Naive thymus-derived CD8-positive, alpha-beta T cell (primary cell): ENCODE measurements around the gene NFKBIE. TPM values are rescaled to one million over a fixed set of nuclear protein-coding genes. Genes with fewer than 3 reads are reported as not detected.

Source experiments
- ATAC-seq, 2 donors: fragments of 150-1000 bp; cut with Tn5 transposase in 1 of 2; sonication (Bioruptor Pico), chemical (Tn5 transposase) in 1 of 2; 1 replicate in 1 of 2; 2 replicates in 1 of 2; pipeline ENCODE4 v1.10.0; 2021; ENCODE audit warnings: mild to moderate bottlenecking in 2 of 2, moderate library complexity in 2 of 2
- POLR2A ChIA-PET: fragments of 350-600 bp; sonication (Branson Sonifier 250); formaldehyde crosslinking; loops from one replicate; lab custom pipeline; 2021; ENCODE audit warnings: antibody characterized with exemption; lab: Charles Lee
- DNase-seq, 10 donors: peaks; one replicate each; pipeline versions ENCODE4 v3.0.0 to v3.0.0-alpha.2; 2020 to 2022
- H3K27ac Mint-ChIP-seq, 10 donors: one replicate each; pipeline ENCODE4 v1.8.0; 2020 to 2022; ENCODE audit warnings: mild to moderate bottlenecking in 10 of 10, mixed read lengths in 10 of 10, moderate library complexity in 4 of 10, inconsistent platforms in 1 of 10
- H3K27me3 Mint-ChIP-seq, 5 donors: one replicate each; pipeline ENCODE4 v1.8.0; 2021 to 2022; ENCODE audit warnings: mixed read lengths in 5 of 5
- H3K36me3 Mint-ChIP-seq, 3 donors: one replicate each; pipeline ENCODE4 v1.8.0; 2020 to 2022; ENCODE audit warnings: mixed read lengths in 3 of 3, mild to moderate bottlenecking in 2 of 3, inconsistent platforms in 1 of 3
- H3K4me1 Mint-ChIP-seq, 4 donors: one replicate each; pipeline ENCODE4 v1.8.0; 2021 to 2022; ENCODE audit warnings: mixed read lengths in 4 of 4
- H3K4me3 Mint-ChIP-seq, 10 donors: one replicate each; pipeline ENCODE4 v1.8.0; 2020 to 2022; ENCODE audit warnings: mild to moderate bottlenecking in 10 of 10, mixed read lengths in 10 of 10, moderate library complexity in 6 of 10, inconsistent platforms in 1 of 10
- H3K9me3 Mint-ChIP-seq, 9 donors: one replicate each; pipeline ENCODE4 v1.8.0; 2020 to 2022; ENCODE audit warnings: mixed read lengths in 9 of 9, mild to moderate bottlenecking in 3 of 9, inconsistent platforms in 1 of 9, moderate library complexity in 1 of 9
- polyA plus RNA-seq, 3 donors: library from polyadenylated mRNA; unstranded; fragments of 300-500 nt; fragmentation: Illumina TruSeq; gene quantifications; one replicate each; pipeline ENCODE4 v1.2.3, GENCODE V29; 2021
- total RNA-seq, 8 experiments: library from RNA in 2 of 8; stranded (reverse) in 2 of 8; gene quantifications; one replicate each; pipeline ENCODE4 v1.2.3 and lab custom pipeline; 2021 to 2026

The NFKBIE gene
- total and polyA plus RNA-seq, 5 experiments from 2014 or later: 2.7 to 14.4 (median 4.1) TPM

DNA sequence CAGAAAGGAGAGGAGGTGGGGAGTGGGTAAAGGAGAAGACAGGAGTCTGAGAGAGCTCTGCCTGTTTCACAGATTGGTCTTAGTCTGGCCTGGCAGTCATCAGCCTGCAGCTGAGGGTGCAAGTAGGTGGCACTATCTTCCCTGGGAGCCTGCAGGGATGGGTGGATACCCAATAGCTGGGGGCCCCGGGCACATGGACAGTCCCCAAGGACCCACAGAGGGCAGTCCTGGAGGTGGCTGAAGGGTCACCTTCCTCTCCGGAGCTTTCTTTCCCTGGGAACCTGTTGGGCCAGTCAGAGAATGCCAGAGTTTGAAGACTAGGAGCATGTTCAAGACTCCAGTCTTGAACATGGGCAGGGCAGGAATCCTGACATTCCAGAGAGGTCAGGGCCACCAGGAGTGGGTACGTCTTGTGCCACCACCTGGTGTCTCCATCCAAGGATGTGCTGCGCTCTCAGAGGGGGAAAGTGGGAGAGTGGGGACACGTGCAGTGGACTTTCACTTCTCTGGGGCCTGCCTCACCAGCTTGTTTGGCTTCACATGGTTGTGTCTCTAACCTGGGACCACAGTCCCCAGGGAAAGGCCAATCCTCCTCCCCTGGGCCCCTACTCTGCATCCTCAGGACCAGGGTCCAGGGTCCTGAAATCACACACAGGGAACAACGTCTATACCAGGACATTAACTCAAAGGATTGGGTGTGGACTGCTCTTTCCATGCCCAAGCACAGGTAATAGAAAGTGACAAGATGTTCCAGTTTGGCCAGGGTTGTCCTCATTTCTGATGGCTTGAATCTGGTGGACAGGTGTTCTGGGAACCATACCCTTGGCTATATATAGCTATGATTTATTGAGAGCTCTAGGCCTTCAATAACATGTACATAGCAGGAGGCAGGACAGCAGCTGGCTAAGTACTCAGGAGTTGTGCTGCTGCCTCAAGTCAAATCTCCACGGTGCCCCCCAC is 29.8 kb upstream of the NFKBIE start:
- Mint-ChIP-seq H3K4me3 (no peak overlapping the region), H3K36me3 (peaks cover 0 to 10% (median 2%) of the 10 kb centered on the region in 3 donors), H3K27ac (no peak overlapping the region), H3K4me1 (peaks cover 5 to 26% (median 13%) of the 10 kb centered on the region in 4 donors), H3K9me3 (no peaks in the 10 kb centered on the region), H3K27me3 (peaks cover 31 to 68% (median 53%) of the 10 kb centered on the region in 5 donors)
- DNase-seq: peak in 1 of 10 donors; percentile 52
- POLR2A ChIA-PET: no interaction called here
- ATAC-seq: no peak

GRCh38 chr6:44292661-44293365 is 27.5 kb upstream of the NFKBIE start:
- no peak for DNase-seq
- Mint-ChIP-seq H3K4me1 (peaks cover 4 to 15% (median 8%) of the 10 kb centered on the region in 4 donors), H3K36me3 (peaks cover 0 to 5% (median 0%) of the 10 kb centered on the region in 3 donors), H3K4me3 (no peak overlapping the region), H3K27ac (no peak overlapping the region), H3K27me3 (peaks cover 38 to 82% (median 63%) of the 10 kb centered on the region in 5 donors), H3K9me3 (no peaks in the 10 kb centered on the region)
- ATAC-seq: no peak
- POLR2A ChIA-PET: interaction anchor here (0.7 kb wide), 1 partner anchor 17 kb away, joined by 8 read pairs; no protein-coding TSS in a partner anchor

DNA sequence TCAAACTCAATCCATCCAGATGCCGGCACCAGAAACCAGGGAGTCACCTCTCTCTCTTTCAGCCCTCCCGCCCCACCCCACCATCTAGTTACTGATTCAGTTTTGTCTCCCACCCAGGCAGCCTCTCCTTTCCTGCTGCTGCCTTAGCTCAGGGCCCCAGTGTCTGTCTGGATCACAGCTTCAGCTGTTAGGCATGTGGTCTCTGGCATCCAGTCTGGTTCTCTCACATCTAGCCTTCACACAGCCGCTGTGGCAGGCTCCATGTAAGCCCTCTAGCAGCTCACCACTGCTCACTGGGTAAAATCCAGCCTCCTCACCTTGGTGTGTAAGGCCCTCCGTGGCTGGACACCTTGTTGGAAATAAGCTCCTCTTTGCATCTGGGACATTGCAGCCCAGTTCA is 26.5 kb upstream of the NFKBIE start:
- Mint-ChIP-seq H3K4me3 (no peak overlapping the region), H3K9me3 (no peaks in the 10 kb centered on the region), H3K27ac (no peak overlapping the region), H3K4me1 (peaks cover 2 to 10% (median 7%) of the 10 kb centered on the region in 4 donors), H3K27me3 (peaks cover 45 to 90% (median 71%) of the 10 kb centered on the region in 5 donors), H3K36me3 (peaks cover 0 to 5% (median 0%) of the 10 kb centered on the region in 3 donors)
- DNase-seq (no peak), ATAC-seq (no peak)
- POLR2A ChIA-PET: no interaction called here

- POLR2A ChIA-PET: interaction anchor here (0.6 to 0.7 kb wide), 2 partner anchors 15 to 849 kb away, joined by 3 to 5 read pairs; no protein-coding TSS in a partner anchor
- Mint-ChIP-seq H3K36me3 (peaks cover 0 to 4% (median 3%) of the 10 kb centered on the region in 3 donors), H3K4me1 (peaks cover 0 to 6% (median 0%) of the 10 kb centered on the region in 4 donors), H3K9me3 (no peaks in the 10 kb centered on the region), H3K4me3 (no peak overlapping the region), H3K27ac (peak overlapping the region in 1 of 10 donors; percentile 2), H3K27me3 (peaks cover 44 to 90% (median 76%) of the 10 kb centered on the region in 5 donors)
- ATAC-seq (no peak), DNase-seq (no peak)
Observed at GRCh38 chr6:44289726-44290260, 24.4 kb upstream of the NFKBIE start.

DNA sequence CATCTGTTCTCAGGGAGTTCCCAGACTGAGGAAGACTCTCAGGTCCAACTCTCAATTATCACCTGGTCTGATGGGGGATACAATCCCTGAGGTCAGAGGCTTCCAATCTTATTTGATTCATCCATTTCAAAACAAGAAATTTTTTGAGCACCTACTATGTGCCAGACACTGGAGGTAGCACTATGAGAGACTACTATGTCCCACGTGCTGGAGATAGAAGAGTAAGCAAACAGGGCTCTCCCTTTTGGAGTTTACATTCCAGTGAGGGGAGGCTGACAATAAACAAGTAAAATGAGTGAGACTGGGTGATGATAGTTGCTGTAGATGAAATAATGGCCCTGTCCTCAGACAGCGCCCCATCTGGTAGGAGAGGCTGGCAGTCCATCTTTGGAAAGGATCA is 21.4 kb upstream of the NFKBIE start:
- H3K4me1 Mint-ChIP-seq: peaks cover 0 to 6% (median 0%) of the 10 kb centered on the region in 4 donors
- peaks cover 0 to 3% (median 2%) of the 10 kb centered on the region in 3 donors for H3K36me3 Mint-ChIP-seq
- H3K27ac Mint-ChIP-seq: no peak overlapping the region
- POLR2A ChIA-PET: no interaction called here
- ATAC-seq: no peak
- no peak for DNase-seq
- no peak overlapping the region for H3K4me3 Mint-ChIP-seq
- no peaks in the 10 kb centered on the region for H3K9me3 Mint-ChIP-seq
- H3K27me3 Mint-ChIP-seq: peaks cover 40 to 79% (median 71%) of the 10 kb centered on the region in 5 donors

- Mint-ChIP-seq H3K4me1 (peaks cover 0 to 6% (median 0%) of the 10 kb centered on the region in 4 donors), H3K9me3 (no peaks in the 10 kb centered on the region), H3K36me3 (peaks cover 0 to 3% (median 2%) of the 10 kb centered on the region in 3 donors), H3K27ac (no peak overlapping the region), H3K27me3 (peaks cover 37 to 74% (median 66%) of the 10 kb centered on the region in 5 donors), H3K4me3 (no peak overlapping the region)
- DNase-seq (no peak), ATAC-seq (no peak)
- POLR2A ChIA-PET: no interaction called here
Observed at GRCh38 chr6:44286285-44286565, 20.9 kb upstream of the NFKBIE start.

DNA sequence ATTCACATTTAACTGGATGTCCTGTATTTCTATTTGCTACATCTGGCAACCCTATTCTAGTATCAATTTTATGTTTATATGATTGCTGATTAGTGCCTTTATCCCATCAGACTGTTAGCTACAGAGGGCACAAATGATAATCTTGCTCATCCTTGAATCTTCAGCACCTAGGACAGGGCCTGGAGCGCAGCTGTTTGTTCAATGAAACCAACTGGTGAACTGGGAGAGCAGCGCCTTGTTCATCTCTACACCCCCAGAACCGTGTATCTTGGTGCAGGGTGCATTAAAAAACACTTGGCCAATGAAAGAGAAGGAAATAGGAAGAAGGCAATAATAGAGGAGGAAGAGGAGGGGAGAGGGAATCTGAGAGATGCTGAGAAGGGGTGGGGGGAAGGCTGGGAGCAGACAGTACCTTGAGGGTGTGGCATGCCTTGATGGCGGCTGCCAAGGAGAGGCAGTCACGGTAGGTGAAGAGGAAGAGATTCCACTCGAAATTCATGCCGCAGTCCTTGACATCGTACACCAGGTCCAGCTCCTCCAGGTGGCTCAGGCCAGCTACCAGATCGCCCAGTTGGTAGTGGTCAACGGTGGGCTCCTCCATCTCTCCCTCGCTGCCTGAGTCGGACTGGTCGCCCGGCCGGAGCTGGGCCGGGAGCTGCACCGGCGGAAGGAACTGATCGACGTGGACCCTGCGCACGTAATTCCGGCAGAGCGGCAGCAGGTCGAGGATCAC is 20.4 kb upstream of the NFKBIE start:
- no peak overlapping the region for H3K4me3 Mint-ChIP-seq
- ATAC-seq (no peak), DNase-seq (no peak)
- peaks cover 0 to 3% (median 2%) of the 10 kb centered on the region in 3 donors for H3K36me3 Mint-ChIP-seq
- peaks cover 0 to 6% (median 0%) of the 10 kb centered on the region in 4 donors for H3K4me1 Mint-ChIP-seq
- H3K27ac Mint-ChIP-seq: no peak overlapping the region
- peaks cover 36 to 69% (median 63%) of the 10 kb centered on the region in 5 donors for H3K27me3 Mint-ChIP-seq
- H3K9me3 Mint-ChIP-seq: no peaks in the 10 kb centered on the region
- POLR2A ChIA-PET: no interaction called here

DNA sequence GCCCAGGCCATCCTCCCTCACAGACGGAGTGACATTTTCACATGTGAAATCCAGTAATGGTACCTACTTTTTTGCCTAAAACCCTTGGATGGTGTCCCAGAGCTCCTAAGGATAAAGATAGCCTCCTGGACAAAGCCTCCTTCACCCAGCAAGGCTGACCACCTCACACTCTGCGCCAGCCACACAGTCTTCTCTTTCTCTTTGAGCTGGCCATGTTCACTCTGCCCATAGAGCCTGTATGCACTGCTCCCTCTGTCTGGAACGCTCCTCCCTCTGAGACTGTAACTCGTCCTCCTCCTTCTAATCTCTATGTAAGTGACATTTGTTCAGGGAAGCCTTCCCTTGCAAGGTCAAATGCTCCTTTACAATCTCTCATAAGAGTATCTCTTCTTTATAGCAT is 19.5 kb upstream of the NFKBIE start:
- H3K27me3 Mint-ChIP-seq: peaks cover 30 to 68% (median 54%) of the 10 kb centered on the region in 5 donors
- H3K27ac Mint-ChIP-seq: no peak overlapping the region
- POLR2A ChIA-PET: no interaction called here

GRCh38 chr6:44284121-44284520 is 18.8 kb upstream of the NFKBIE start:
- peaks cover 0 to 3% (median 2%) of the 10 kb centered on the region in 3 donors for H3K36me3 Mint-ChIP-seq
- ATAC-seq: no peak
- no peak for DNase-seq
- H3K4me1 Mint-ChIP-seq: peaks cover 0 to 6% (median 0%) of the 10 kb centered on the region in 4 donors
- no peaks in the 10 kb centered on the region for H3K9me3 Mint-ChIP-seq
- H3K27me3 Mint-ChIP-seq: peaks cover 29 to 70% (median 53%) of the 10 kb centered on the region in 5 donors
- POLR2A ChIA-PET: no interaction called here
- H3K4me3 Mint-ChIP-seq: no peak overlapping the region
- no peak overlapping the region for H3K27ac Mint-ChIP-seq

More for the DNA sequence above, 19.5 kb upstream of the NFKBIE start:
- Mint-ChIP-seq H3K9me3 (no peaks in the 10 kb centered on the region), H3K4me3 (no peak overlapping the region), H3K4me1 (peaks cover 0 to 6% (median 0%) of the 10 kb centered on the region in 4 donors), H3K36me3 (peaks cover 0 to 3% (median 2%) of the 10 kb centered on the region in 3 donors)
- ATAC-seq (no peak), DNase-seq (no peak)

DNA sequence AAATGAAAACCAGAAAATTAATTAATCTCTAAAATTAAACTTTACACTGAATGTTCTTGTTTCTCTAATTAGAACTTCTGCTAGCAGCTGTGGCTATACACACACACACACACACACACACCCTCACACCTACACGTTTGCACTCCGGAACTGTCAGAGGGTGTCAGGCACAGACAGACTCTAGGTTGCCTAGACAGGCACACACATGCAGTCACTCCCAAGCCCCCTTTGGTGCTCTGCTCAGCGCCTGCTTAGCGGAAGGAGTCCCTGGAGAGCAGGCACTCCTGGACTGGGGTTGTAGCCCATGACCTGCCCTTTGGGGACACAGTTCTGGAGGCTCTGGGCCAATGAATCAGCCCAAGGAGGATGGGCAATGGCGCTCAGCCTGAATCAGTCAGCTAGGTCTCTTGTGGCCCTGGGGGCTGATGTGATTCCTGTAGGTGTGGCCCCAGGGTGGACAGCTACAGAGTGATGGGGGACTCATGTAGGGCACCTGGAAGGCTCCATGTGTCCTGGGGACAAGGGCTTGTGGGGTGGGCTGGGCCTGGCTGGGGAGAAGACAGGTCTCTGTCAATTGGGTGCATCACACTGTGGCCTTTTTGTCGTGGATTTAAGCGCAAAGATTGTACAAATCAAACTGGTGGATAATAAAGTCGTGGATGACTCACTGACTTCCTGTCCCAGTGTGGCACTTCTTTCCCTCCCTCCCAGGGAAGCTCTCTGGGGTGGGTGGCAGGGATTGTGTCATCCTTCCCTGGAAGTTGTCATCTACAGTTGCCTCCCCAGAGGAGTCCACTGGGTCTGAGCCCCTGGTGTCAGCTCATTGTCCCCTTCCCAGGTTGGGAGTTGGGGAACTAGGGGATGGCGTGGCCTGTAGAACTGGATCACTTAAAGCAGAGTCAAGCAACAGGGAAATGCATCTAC is 13.7 kb upstream of the NFKBIE start:
- Mint-ChIP-seq H3K4me1 (peaks cover 5 to 8% (median 6%) of the 10 kb centered on the region in 4 donors), H3K27ac (no peak overlapping the region), H3K9me3 (no peaks in the 10 kb centered on the region), H3K36me3 (peaks cover 0 to 2% (median 0%) of the 10 kb centered on the region in 3 donors), H3K27me3 (peaks cover 17 to 58% (median 39%) of the 10 kb centered on the region in 5 donors), H3K4me3 (peak overlapping the region in 1 of 10 donors; percentile 26)
- ATAC-seq (no peak), DNase-seq (no peak)
- POLR2A ChIA-PET: no interaction called here

DNA sequence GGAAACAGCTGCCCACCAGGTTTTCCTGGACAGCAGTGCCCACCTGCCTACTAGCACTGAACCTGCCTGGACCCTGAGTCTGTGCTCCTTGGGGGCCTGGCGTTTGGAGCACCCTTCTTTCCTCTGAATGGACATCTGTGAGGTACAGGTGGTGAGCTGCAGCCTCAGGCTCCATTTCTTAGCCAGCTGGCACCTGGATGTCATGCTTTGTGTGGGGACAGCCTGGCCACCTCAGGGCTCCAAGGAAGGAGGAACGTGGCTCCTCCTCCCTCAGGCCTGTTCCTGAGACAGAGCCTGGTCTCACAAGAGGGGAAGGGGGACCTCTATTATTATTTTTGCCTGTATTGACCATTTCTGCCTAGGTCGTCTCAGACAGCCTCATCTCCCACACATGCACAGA is 13.0 kb upstream of the NFKBIE start:
- Mint-ChIP-seq H3K9me3 (no peaks in the 10 kb centered on the region), H3K36me3 (peaks cover 0 to 2% (median 0%) of the 10 kb centered on the region in 3 donors), H3K27ac (no peak overlapping the region), H3K4me1 (peaks cover 5 to 8% (median 6%) of the 10 kb centered on the region in 4 donors), H3K27me3 (peaks cover 20 to 58% (median 41%) of the 10 kb centered on the region in 5 donors), H3K4me3 (no peak overlapping the region)
- no peak for DNase-seq
- POLR2A ChIA-PET: interaction anchor here (0.5 to 1.0 kb wide), 3 partner anchors 16 to 22 kb away, joined by 3 to 5 read pairs (median 4); no protein-coding TSS in a partner anchor
- ATAC-seq: no peak
